22Rv1 (cell line): ENCODE data around the gene MYRIP.

Experiments used
- CTCF ChIP-seq: fragments of 450-650 bp; IDR thresholded peaks from 2 replicates; pipeline ENCODE4 v1.5.1; 2017; ENCODE audit warnings: mild to moderate bottlenecking
- ZFX ChIP-seq: fragments of 450-650 bp; IDR thresholded peaks from 2 replicates; pipeline ENCODE4 v1.6.1; 2017; ENCODE audit warnings: antibody characterized with exemption, borderline replicate concordance

DNA sequence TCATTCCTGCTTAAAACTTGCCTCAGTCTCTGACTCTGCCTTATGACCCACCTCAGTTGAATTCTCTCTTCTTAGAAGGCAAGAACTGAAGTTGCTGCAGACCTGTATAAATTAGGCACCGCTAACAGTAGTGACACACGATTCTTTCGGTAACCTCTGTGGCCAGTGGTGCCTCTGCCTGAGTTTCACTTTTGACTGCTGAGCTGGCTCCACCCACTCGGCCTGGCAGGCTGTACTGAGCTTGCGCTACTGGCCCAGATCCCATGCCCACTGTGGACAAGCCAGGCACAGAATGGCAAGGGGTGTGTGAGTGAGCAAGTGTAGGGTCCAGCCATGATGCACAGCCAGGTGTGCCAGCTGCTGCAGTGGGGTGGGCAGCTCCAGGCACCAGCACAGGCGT, 481.0 kb downstream of the MYRIP start:
- no peak for TF ChIP-seq ZFX
- TF ChIP-seq CTCF = no peak
